HG02885 (cell line): ENCODE results near the gene FCMR.
"Not testable (repeated sequence)": the region's sequence is repeated elsewhere in the genome, so short reads cannot be mapped to it uniquely, and the experiment has no call there.

Source experiments
- ATAC-seq: cut with Tn5 transposase; IDR thresholded peaks from one replicate; pipeline ENCODE4 v1.9.1; 2021; ENCODE audit warnings: mild to moderate bottlenecking; ENCODE audit not compliant: unreplicated experiment, poor library complexity

FCMR gene

GRCh38 chr1:206882555-206882954 is 39.2 kb downstream of the FCMR start:
- ATAC-seq = no peak

GRCh38 chr1:206880314-206880713 is 41.4 kb downstream of the FCMR start:
- ATAC-seq = no peak

GRCh38 chr1:206878456-206878855 is 43.3 kb downstream of the FCMR start:
- ATAC-seq = no peak

- no peak for ATAC-seq
Observed at GRCh38 chr1:206875752-206876377, 45.9 kb downstream of the FCMR start.

GRCh38 chr1:206873603-206874188 is 48.0 kb downstream of the FCMR start:
- no peak for ATAC-seq

- ATAC-seq = no peak
Observed at GRCh38 chr1:206872139-206872538, 49.6 kb downstream of the FCMR start.

GRCh38 chr1:206868264-206868663 is 53.5 kb downstream of the FCMR start:
- no peak for ATAC-seq

GRCh38 chr1:206867716-206868115 is 54.0 kb downstream of the FCMR start:
- ATAC-seq = no peak

GRCh38 chr1:206867239-206867638 is 54.5 kb downstream of the FCMR start:
- no peak for ATAC-seq

- ATAC-seq = no peak
Observed at GRCh38 chr1:206866062-206866461, 55.7 kb downstream of the FCMR start.

- no peak for ATAC-seq
Observed at GRCh38 chr1:206864939-206865671, 56.6 kb downstream of the FCMR start, which contains the start of gene IL20. Gene IL20, plus strand, starts transcription at chr1:206865623. Its CDS starts 230 bp downstream, at chr1:206865853.

GRCh38 chr1:206863266-206863665 is 58.5 kb downstream of the FCMR start:
- no peak for ATAC-seq

- ATAC-seq = no peak
Observed at GRCh38 chr1:206860165-206860564, 61.6 kb downstream of the FCMR start.

- no peak for ATAC-seq
Observed at GRCh38 chr1:206859082-206859521, 62.6 kb downstream of the FCMR start.

- ATAC-seq = no peak
Observed at GRCh38 chr1:206856674-206857464, 64.9 kb downstream of the FCMR start.

GRCh38 chr1:206855859-206856258 is 65.9 kb downstream of the FCMR start:
- ATAC-seq = no peak

GRCh38 chr1:206854401-206855129 is 67.2 kb downstream of the FCMR start:
- no peak for ATAC-seq

GRCh38 chr1:206853696-206854095 is 68.0 kb downstream of the FCMR start:
- ATAC-seq = not testable (repeated sequence)
